NCI-H748 (cell line): ENCODE data around the gene INSYN2A.

ENCODE experiments used
- DNase-seq: peaks from one replicate; lab custom pipeline; 2025; ENCODE audit not compliant: unreplicated experiment; lab: John Stamatoyannopoulos, UW

INSYN2A gene, protein sequence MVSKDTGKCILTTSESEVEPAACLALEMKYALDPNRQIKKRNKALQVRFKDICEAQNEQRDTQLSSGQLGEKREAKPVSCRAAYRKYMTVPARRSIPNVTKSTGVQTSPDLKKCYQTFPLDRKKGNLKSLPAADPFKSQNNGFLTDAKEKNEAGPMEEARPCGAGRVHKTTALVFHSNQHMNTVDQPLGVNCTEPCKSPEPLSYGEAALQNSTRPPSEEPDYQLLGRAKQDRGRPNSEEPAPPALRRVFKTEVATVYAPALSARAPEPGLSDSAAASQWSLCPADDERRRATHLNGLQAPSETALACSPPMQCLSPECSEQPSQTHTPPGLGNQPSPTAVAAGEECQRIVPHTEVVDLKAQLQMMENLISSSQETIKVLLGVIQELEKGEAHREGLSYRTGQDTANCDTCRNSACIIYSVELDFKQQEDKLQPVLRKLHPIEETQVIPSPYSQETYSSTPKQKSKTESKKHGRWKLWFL

DNA sequence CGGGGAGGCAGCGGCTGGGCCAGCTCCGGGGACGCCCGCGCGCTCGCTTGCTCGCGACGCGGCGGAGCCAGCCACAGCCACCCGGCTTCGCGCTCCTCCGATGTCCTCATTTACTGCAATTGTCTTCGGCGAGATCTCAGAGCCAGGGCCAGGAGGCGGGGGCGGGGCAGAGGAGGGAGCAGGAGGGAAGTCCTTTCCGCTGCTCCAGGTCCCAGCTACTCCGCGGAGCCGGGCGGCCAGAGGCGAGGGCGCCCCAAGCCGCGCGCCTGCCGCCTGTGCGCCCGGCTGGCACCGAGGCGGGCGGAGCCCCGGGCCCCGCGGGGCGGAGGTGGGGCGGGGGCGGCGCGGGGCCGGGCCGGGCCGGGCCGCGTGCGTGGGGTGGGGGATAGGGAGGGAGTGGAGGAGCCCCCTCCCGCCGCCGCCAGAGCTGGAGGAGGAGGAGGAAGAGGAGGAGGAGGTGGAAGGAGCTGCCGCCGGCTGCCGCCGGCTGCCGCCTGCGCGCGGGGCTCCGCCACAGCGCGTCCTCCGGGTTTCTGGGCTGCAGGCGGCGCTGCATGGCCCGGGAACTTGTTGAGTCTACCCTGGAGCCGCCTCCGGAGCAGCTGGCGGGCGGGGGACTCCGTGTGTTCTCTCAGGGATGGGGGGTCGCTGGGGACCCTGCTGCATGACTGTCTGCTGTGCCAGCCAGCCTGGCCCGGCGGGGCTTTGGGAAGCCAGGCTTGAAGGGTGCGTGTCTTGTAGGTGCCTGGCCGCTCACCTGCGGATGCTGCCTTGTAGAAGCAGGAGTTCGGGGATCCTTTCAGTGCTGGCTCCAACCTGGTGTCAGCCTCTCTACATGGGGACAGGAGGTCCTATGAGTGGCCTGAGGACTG lies at the start of gene INSYN2A:
INSYN2A (minus strand) TSS at position 310 of the 872 bp plus-strand sequence. CDS start 20,196 bp downstream, outside the sequence.
- peak; percentile 61 for DNase-seq

DNA sequence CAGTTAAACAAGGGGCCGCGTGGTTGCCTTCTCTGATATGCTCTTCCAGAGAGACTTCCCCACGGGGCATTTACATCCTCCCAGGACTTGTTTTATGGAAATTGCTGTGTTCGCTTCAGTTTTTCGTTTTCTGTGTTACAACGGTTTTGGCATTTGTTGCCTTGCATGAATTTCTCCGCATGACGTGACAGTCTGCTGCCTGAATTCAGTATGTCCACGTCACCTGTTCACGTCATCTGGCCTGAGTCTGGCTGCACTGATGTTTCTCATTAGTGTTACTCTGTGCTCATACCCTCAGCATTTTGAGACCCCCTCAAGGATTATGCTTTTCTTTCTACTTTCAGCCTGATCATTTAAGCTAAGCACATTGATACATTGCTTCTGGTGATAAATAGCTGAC lies 49.1 kb upstream of the INSYN2A start:
- DNase-seq, result no peak

DNA sequence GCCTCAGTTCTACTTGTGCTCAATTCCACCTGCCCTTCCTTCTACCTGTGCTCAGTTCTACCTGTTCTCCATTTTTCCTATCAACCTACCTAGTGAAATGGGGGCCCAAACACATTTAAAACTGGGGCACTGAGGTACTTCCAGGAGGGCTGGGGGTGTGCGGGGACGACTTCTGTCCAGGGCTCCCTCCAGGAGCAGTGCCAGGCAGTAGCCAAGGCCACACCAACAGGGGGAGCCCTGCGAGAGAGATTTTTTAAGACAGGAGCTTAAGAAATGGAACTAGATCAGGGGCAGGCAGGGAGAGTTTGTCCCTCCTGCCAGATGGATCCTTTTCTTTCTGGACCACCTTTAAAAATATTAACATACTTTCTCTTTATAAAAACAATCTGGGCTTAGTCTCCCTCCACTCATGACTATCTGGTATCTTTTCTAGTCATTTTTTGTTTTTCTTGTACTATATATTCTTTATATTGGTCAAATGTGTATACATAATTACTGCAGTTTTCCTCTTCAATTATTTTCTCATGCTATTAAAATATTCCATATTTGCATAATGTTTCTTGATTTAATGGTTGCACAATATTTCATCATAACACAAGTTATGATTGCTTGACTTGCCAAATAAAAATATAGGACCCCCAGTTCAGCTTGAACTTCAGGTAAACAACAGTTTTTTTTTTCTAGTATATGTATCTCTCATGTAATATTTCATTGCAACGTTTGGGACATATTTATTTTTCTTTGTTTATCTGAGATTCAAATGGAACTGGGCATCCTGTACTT lies 47.3 kb upstream of the INSYN2A start:
- peak; percentile 46 for DNase-seq

DNA sequence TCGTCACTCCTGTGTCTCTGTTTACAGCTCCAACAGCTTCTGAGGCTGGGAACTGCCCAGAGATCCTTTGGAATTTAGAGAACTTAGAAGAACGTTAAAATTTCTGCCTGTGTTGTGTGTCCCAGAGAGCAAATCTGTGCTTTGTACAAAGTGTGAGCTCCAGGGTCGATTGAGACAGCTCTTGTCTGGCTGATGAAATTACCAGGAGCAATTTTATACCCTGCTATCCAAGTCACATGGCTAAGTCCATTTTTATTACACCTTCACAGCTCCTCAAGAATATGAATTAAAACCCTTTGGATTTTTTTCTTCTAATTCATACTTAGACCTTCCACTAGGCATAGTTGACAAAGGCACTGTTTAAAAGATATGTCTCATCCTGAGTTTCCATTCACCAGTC lies 46.5 kb upstream of the INSYN2A start:
- no peak for DNase-seq

DNA sequence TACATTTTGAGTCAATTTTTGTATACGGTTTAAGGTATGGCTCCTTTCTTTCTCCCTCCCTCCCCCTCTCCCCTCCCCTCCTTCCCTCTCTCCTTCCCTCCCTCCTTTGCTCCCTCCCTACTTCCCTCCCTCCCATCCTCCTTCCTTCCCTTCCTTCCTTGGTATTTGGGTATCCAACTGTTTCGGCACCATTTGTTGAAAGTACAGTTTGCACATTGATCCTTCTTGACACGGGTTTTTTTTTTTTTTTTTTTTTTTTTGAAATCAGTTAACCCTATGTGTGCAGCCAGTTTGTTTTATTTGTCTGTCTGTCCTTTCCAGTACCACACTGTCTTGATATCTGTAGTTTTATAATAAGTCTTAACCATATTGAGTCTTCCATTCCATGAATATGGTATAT lies 39.9 kb upstream of the INSYN2A start:
- no peak for DNase-seq

DNA sequence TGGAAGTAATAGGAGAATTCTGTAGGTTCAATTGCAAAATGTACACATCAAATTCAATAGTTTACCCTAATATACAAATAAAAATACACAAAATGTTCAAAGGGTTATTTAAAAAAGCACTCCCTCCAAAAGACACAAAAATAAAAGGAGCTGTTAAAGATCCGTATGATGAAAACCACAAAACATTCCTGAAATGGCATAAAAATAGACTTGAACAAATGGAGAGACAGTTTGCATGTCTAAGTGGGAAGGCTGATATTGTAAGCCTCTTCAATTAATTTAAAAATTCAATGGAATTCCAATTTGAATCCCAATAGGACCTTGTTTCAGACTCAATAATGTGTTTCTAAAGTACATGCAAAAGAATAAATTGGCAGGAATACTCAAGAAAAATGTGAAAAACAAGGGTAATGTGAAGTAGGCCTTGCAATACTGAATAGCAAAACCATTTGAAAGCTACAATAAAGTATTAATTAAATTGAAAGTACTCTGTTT lies 38.0 kb upstream of the INSYN2A start:
- no peak for DNase-seq

DNA sequence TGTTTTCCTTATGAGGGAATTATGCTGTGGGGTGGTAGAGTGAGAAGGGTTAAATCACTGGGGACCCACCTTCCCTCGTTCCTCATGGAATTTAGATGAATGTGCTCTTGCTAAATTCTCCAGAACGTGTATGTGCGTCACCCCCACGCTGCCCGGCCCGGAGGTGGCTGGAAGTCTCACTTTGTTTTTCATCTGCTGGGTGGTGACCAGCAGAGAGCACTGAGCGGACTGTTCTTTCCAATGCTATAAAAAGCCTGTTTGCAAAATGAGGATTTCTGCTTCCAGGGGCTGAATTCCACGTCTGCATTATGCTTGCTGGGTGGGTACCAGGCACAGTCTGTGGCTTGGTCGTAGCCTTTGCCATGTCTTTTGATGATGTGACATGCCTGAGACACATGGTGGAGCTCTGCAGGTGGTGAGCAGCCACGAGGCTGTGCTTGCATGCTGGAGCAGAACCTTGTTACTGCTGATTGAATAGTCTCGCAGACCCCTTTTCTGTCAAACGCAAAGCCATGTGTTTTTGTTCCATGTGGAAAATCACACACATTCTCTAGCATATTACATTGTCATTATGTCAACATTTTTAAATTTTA lies 31.9 kb upstream of the INSYN2A start:
- no peak for DNase-seq

DNA sequence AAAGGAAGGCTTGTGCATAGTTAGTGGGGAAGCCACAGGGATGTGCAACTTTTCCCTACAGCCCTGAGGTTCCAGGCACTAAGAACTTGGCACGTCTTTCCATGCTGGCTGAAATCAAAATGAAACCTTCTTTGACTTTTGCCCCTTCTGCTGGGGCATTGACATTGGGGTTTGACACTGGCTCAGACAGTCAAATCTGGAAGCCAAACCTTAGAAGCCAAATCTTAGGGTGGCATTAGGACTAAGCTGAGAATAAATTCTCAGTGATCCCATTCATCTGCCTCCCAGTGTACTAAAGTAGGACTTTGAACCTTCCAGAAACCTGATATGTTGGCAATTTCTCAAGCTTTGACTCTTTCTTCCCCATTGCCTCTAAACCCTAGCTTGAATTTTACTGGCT lies 31.3 kb upstream of the INSYN2A start:
- DNase-seq, result no peak

DNA sequence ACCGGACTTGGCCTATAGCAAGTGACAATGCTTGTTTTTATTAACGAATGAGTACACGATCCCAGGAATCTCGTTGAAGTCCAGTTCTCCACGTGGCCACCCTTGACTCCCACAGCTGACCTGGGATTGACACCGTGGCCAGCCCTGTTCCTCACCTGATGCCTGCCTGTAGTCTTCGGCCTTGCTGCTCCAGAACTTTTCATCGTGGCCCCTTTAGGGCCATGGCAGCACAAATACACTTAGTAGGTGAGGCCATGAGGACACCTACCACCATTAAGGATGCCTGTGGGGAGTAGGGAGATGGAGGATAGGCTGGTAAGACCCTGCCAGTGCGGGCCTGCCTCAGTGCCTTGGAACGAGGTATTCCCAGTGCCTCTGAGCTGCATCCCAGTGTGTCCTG lies 30.6 kb upstream of the INSYN2A start:
- DNase-seq, result no peak

DNA sequence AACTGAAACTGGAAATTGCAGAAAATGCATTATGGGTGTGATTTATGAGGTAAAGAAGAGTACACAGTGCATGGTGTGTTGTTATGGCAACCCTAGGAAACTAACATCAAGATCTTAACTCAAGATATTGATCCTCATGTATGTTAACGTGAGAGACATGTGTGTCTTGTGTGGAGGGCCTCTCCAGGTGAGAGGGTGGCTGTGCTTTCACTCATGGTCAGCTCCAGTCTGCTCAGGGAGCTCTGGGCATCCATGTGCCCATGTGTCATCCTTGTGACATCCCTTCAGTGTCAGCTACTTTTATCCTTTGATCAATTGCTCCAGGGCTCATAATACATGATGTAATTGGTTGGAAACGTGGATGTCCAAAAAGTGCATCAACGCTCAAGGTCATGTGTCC lies 24.9 kb upstream of the INSYN2A start:
- DNase-seq, result peak; percentile 5

DNA sequence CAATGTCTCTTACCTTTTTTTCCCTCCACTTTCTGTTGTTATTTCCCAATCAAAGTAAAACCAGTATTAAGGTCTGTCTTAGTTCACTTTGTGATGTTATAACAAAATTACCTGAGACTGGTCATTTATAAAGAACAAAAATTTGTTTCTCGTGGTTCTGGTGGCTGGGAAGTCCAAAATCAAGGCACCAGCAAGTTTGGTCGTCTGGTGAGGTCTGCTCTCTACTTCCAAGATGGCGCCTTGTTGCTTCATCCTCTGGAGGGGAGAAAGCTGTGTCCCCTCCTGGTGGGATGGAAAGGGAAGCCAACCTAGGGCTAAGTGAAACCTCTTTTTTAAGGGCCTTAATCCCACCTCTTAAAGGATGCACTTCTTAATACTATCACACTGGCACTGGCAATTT lies 22.3 kb upstream of the INSYN2A start:
- DNase-seq, result no peak

DNA sequence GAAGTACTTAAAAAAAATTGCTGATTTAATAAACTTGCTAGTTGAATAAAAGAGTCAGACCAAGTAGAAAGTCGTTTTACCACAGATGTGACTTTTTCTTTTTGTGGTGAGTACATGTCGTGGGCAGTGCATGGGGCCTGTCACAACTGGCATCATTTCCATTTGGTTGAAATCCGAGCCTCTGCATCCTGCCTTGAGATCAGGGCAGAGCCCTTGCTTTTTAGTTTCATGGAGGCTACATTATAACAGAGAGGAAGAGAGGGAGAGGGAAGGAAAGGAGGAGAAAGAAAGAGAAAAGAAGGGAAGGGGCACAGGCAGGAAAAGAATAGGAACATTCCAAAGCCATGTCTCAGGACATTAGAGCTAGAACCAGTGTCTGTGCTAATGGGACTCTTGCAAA lies 20.4 kb upstream of the INSYN2A start:
- no peak for DNase-seq

DNA sequence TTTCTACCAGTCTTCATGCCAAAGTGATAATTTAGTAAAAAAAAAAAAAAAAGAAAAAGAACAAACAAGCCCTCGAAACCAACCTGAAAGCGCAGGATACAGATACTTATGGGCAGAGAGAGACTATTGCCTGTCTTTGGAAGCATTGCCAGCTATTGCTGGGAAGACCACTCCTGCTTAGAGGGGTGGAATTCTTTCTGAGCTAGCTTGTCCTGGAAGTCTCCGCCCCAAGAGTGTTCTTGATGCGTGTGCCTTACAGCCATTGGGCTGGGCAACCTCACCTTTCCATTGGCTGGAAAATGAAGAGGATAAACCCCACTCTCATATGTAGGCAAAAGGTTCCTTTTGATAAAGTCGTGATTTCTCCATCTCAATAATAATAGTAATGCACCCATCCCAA lies 19.9 kb upstream of the INSYN2A start:
- DNase-seq, result no peak

DNA sequence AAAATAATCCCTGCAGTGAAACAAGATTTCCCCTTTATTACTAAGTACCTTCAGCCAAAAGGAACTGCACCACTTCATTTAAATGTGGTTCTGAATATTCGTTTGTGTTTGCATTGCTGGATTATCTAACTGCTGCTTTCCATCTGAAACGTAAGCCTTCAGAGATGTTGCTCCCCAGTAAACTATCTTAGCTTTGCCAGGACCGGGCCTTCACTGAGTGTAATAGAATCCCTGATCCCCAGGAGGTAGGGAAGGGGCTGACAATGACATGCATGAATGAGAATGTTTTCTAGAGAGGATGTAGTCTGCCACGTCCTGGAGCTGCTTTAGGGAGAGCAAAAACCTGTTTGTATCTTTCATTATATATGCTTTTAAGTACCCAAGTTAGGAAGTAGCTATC lies 19.5 kb upstream of the INSYN2A start:
- DNase-seq, result no peak

DNA sequence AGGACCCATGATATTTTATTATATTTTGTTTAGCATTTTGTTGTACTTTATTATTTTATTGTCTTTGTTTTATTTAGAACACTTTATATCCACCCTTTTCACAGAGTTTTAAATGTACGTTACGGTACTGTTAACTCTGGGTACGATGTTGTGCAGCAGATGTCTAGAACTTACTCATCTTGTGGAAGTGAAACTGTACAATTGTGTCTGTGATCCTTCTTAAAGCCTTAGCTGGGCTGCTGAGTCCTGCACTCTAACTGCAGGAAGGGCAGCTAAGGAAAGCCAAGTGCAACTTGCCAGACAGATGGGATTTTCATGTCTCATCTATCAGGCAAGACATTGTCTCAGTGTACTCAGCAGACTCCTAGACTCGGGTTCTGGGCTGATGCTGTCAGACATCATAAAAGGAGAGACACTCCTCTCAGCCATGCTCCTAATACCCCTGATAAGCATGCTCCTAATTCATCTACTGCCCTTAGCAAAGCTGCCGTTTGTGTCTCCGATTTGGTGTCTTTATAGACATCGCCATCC lies 14.6 kb upstream of the INSYN2A start:
- no peak for DNase-seq

DNA sequence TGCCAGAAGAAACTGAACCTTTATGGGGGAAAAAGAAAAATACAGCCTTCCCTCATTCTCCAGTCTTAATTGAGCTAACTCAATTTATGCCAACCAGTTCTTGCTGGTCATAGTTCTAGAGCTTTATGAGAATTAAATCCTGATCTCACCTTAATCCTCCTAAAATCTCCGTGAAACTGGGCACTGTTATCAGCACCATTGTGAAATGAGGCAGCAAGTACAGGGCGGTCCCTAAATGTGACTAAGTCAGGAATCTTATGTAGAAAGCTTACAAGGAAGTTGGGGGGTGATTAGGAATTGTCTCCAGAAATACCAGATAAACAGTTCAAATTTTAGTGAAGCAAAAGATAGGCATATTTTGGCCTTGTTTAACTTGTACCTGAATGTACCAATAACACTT lies 10.7 kb upstream of the INSYN2A start:
- DNase-seq, result no peak

DNA sequence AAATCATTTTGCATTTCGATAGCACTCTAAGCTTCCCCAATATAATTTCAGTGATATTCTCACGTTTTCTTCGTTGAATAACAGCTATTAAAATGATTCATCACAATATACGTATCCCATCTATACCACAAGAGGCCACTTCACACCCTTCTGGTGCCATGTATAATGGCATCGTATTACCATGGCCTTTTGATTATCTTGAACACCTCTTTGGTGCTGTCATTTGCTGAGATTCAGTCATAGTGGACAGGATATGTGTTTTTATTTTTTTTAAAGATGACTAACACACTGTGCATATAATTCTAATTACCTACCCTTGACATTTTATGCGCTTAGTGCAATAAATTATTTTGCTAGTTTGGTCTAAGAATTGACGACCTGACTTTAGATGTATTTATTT lies 6.7 kb upstream of the INSYN2A start:
- no peak for DNase-seq

DNA sequence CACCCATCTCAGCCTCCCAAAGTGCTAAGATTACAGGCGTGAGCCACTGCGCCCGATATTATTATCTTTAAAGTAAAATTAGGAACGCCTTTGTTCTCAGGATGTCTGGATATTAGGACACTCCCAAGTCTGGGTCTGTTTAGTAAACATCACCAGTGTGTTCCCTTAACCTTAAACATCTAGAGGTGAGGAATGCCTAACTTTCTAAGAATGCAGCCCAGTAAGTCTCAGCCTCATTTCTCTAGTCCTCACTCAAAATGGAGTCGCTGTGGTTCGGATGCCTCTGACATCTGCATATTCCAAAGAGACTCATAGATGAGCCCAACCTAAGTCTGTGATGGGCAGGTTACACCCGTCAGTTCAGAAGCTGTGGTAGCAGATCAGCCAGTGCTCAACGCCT lies 4.3 kb upstream of the INSYN2A start:
- DNase-seq, result no peak

DNA sequence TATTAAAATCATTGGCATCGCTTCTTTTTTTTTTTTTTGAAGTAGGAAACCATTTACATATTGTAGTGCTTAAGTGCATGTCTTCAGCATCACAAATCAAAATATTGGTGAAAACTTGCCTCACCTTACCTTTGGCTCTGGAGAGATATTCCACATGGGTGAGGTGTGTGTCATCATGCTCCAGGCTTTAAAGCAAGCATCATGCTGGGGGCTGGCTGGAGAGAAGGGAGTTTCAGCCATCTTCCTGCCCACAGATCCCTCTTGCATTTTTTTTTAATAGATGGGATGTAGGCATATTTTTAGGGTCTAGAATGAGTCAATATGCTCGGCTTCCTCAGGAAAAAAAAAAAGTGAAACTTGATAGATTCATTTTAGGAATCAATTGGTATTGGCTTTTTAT lies 2.3 kb upstream of the INSYN2A start:
- no peak for DNase-seq

DNA sequence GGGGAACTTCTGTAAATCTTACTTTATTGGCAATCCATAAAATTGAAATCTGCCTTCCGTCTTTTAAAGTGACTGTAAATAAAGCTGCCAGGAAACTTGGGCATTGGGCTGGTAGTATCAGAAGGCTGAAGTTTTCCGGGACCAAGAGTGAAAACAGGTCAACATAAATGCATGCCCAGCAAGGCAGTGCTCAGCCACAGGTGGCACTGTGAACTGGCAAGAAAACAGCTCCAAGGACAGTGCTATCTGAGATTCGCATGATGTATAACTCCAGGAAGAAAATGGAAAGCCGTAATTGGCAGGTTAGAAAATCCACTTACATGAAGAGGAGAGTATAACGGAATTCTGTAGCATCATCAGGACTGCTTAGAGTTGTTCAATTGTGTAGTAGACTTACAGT lies 1.9 kb upstream of the INSYN2A start:
- peak; percentile 36 for DNase-seq

DNA sequence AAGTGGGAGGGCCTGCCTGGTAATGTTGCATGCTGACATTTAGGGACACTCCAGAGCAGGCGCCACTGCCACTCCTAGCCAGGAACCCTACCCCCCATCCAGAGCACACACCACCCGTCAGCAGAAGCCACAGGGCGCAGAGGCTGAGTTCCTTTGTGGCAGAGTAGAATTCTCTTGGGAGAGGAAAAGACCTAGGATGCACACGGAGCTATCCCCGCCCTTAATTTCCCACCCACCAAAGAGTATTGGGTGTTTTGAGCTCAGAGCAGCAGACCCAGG lies 702 bp upstream of the INSYN2A start:
- DNase-seq, result no peak
